Activated CD4-positive, CD25-positive, alpha-beta regulatory T cell treated with anti-CD3 and anti-CD28 coated beads, Interleukin-2, amount 50 U/mL, for 72 hours (primary cell): Measurements from ENCODE around the gene ADCY7.
"Not testable (repeated sequence)": the region's sequence is repeated elsewhere in the genome, so short reads cannot be mapped to it uniquely, and the experiment has no call there.

Experiments
- DNase-seq: peaks from one replicate; pipeline ENCODE4 v3.0.0; 2021

Gene ADCY7

DNA sequence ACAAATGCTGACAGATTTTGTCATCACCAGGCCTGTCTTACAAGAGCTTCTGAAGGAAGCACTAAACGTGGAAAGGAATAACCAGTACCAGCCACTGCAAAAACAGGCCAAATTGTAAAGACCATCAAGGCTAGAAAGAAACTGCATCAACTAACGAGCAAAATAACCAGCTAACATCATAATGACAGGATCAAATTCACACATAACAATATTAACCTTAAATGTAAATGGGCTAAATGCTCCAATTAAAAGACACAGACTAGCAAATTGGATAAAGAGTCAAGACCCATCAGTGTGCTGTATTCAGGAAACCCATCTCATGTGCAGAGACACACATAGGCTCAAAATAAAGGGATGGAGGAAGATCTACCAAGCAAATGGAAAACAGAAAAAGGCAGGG, 78.9 kb downstream of the ADCY7 start:
- not testable (repeated sequence) for DNase-seq

DNA sequence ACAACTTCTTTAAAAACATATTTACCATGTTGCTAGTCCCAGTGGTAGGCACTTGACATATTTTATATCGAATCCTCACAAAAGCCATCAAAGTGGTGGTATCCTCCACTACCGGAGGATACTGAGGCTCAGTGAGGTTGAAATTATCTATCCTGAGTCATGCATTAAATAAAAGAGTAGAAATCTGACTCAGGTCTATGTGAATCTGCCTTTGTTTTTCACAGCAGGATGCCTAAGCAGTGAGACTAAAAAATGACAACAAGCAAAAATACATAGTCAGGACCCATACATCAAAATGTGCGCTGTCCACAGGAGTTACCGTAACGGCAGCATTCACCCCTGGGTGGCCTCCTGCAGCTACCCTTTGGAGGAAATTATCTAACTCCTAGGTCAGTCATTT, 84.8 kb downstream of the ADCY7 start:
- DNase-seq: no peak

DNA sequence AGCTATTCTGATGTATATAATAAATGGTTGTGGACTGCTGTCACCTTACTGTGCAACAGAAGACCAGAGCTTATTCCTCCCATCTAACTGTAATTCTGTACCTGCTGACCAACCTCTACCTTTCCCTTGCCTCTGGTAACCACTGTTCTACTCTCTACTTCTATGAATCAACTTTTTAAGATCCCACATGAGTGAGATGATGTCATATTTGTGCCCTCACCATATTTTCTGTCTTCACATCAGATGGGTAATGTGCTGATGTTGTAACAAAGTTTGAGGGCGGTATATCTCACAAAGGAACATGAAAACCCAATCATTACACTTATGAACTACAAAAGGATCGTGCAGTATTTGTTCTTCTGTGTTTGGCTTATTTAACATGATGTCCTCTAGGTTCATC, 85.6 kb downstream of the ADCY7 start:
- no peak for DNase-seq

DNA sequence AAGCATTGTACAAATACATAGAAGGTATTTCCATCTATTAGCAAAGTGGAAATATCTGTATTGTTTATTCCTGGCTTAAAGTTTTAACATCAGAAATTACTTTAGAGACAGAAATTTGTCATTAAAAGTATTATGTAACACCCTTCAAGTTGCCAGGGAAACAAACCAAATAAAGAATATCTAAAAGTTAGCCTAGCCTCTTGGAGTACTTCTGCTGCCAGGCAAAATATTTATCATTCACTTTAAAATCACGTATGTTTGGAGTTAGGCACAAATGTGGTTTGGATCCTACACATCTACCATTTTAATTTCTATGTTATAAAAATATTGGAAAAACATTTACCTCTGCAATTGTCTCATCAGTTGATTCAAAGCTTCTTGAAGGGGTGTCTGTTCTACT, 87.7 kb downstream of the ADCY7 start:
- DNase-seq: no peak

DNA sequence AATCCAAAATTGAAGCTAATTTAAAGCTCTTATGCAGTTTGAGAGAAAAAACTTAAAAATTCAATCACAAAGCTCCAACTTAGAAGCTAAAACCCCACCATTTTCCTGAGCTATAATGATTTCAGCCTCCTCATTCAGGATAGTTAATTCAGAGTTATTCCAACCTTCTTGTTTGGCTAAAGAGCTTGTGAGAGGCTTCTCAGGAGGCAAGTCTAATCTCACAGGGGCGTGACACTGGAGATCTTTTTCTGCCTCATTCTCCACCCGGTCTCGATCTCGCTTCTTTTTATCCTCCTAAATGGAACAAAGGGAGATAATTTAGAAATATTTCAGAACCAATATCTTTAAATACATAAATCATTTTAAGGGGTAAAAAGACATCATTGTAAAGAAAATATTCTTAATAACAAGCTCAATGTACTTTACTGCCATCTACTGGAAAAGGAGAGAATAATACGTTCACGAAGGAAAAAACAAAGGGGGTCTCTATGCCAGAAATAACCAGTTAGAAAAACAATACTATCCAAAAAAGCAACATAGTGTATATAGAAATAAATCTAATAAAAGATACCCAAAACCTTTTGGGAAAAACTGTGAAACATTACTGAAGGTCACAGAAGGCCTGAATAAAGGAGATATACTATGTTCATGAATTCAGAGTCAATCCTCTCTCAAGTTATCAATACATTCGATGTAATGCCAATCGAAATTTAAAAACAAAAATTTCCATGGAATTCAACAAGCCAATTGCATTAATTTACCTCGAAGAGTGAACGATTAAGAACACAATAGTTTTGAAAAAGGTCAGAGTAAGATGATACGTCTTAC, 88.5 kb downstream of the ADCY7 start:
- DNase-seq: no peak

DNA sequence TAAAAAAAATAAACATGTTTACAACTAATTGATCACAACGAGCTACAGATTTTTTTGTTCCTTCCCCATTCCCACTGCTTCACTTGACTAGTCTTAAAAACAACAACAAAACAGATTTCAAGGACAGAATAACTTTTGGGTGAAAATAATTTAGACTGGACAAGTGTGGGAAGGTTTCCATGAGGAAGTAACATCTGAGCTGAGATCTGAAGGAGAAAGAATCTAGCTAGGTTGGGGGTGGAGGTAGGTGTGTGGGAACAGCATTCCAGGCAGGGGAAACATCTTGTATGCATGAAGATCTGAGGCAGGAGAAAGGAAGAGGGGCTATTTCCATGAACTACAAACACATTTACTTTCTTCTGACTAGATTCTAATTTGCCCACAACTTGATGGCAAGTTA, 93.3 kb downstream of the ADCY7 start:
- no peak for DNase-seq

DNA sequence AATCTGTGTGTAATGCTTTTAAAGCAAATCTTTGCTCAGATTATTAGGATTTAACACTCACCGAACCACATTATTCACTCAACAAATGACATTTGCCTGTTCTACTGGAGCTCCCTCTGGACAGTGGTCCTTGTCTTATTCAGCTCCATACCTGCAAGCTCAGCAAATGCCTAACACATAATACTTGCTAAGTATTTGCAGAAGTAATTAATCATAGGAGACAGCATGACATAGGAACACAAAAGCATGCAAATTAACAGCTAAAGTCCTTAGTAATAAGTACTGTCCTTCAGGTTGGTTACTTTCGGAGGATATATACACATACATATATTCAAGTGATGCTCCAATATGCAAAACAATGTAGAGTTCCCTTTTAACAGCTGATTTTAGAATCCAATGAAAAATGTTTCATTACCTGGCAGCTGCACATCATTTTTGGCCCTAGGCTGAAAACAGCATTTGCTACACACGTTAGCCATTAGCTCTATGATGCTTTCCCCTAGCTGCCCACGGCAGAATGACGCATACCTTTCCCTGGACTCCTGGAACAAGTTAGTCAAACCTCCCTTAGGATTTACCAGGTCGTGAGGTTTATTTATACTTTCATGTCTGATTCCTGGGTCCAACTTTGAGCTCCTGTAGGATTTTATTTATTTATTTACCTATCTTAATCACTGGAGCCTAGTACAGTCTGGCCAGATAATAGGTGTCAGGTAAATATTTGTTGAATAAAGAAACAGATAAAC, 93.9 kb downstream of the ADCY7 start:
- DNase-seq: no peak

DNA sequence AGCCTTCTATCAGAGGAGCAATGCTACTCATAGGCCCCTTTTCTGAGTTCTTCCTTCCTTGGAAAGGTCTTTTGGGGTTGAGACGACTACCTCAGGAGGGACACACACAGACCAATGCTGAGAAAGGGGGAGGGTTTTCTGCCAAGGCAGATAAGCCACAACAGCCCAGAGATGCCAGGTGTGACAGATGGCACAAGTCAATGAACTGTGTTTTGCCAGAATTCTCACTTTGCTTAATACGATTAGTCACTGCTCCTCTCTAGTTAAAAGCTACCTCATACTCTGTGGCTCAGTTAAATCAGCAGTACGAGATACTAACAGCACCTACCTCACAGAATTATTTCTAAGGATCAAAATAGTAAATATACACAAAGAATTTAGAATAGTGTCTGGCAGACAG, 94.4 kb downstream of the ADCY7 start:
- no peak for DNase-seq

DNA sequence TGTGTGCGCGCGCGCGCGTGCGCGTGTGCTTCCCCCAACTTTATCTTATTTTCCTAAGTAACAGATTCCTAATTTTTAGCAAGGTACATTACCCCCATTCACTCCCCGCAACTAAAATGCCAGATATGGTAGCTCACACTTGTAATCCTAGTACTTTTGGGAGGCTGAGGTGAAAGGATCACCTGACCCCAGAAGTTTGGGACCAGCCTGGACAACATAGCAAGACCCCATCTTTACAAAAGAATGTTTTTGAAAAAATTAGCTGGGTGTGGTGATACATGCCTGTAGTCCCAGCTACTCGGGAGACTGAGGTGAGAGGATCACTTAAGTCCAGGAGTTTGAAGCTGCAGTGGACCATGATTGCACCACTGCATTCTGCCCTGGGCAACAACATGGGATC, 97.3 kb downstream of the ADCY7 start:
- no peak for DNase-seq

DNA sequence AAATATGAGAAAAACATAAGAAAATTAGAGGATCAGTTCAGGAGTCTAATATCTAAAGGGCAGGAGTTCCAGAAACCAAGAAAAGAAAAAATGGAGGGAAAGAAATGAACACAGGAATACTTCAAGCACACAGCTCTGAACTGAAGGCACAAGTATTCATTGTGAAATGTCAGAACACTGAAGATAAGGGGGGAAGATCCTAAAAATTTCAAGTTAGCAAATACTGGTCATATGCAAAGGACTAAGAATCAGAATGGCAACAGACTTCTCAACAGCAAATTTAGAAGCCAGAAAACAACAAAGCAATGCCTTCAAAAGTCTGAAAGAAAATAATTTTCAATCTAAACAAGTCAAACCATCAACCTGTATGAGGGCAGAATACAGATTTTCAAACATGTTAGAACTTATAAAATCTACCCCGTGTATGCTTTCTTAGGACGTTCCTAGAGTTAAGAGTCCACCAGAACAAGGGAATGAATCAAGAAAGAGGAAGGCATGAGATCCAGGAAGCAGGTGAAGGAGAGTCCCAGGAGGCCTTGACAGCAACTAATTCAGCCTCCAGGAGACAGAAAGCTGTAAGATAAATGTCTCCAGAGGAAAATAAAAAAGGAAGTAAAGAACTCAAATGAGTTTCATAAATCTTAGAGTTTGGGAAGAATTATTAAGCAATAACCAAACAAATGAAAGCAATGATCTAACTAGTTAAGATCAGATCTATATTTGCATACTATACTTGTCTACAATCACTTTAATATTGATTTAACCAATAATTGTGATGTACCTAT, 99.6 kb downstream of the ADCY7 start:
- no peak for DNase-seq
